Fibroblast of pulmonary artery (primary cell): Measurements from ENCODE around the gene TPT1.
"Not testable (repeated sequence)": the region's sequence is repeated elsewhere in the genome, so short reads cannot be mapped to it uniquely, and the experiment has no call there.

Source experiments
- DNase-seq: peaks from one replicate; pipeline ENCODE4 v3.0.0-alpha.2; 2010; ENCODE audit warnings: low read depth
- H3K4me3 ChIP-seq: replicated peaks from 2 replicates; pipeline ENCODE4 v1.5.1; 2011; ENCODE audit warnings: low read depth, mild to moderate bottlenecking, control low read depth, low read length, moderate library complexity
- CTCF ChIP-seq: IDR thresholded peaks from 2 replicates; pipeline ENCODE4 v1.5.1; 2011; ENCODE audit warnings: mild to moderate bottlenecking, control low read depth, low read length, inconsistent platforms; ENCODE audit errors: missing control alignments

TPT1 gene

GRCh38 chr13:45299194-45299593 lies 41.8 kb downstream of the TPT1 start:
- DNase-seq = peak; percentile 66
- no peak overlapping the region for H3K4me3 ChIP-seq
- no peak for TF ChIP-seq CTCF

- H3K4me3 ChIP-seq, DNase-seq: not testable (repeated sequence)
These were observed 42.4 kb downstream of the TPT1 start for GRCh38 chr13:45298550-45298949.

- no peak overlapping the region for H3K4me3 ChIP-seq
- DNase-seq = no peak
- no peak for TF ChIP-seq CTCF
These were observed 42.8 kb downstream of the TPT1 start for GRCh38 chr13:45298206-45298505.

- TF ChIP-seq CTCF = no peak
- DNase-seq = no peak
- H3K4me3 ChIP-seq = no peak overlapping the region
These were observed 43.4 kb downstream of the TPT1 start for GRCh38 chr13:45297456-45298205.

GRCh38 chr13:45296259-45296658 lies 44.7 kb downstream of the TPT1 start:
- no peak overlapping the region for H3K4me3 ChIP-seq
- peak; percentile 5 for TF ChIP-seq CTCF
- DNase-seq = peak; percentile 45

- no peak for DNase-seq
- no peak overlapping the region for H3K4me3 ChIP-seq
- TF ChIP-seq CTCF = no peak
These were observed 45.4 kb downstream of the TPT1 start for GRCh38 chr13:45295536-45295935.

- no peak for DNase-seq
- no peak for TF ChIP-seq CTCF
- H3K4me3 ChIP-seq = no peak overlapping the region
These were observed 48.8 kb downstream of the TPT1 start for GRCh38 chr13:45292176-45292575.
